GM10266 (cell line): ENCODE measurements around the gene IFITM10.

Experiments
- DNase-seq: peaks from one replicate; pipeline ENCODE4 v3.0.0; 2012; ENCODE audit errors: extremely low spot score
- CTCF ChIP-seq: IDR thresholded peaks from 2 replicates; pipeline ENCODE4 v1.5.1; 2012; ENCODE audit warnings: mild to moderate bottlenecking, low read depth; ENCODE audit not compliant: control insufficient read depth, insufficient read depth; ENCODE audit errors: missing control alignments

IFITM10 gene

GRCh38 chr11:1706634-1707400 lies 43.6 kb downstream of the IFITM10 start:
- no peak for TF ChIP-seq CTCF
- no peak for DNase-seq

DNA sequence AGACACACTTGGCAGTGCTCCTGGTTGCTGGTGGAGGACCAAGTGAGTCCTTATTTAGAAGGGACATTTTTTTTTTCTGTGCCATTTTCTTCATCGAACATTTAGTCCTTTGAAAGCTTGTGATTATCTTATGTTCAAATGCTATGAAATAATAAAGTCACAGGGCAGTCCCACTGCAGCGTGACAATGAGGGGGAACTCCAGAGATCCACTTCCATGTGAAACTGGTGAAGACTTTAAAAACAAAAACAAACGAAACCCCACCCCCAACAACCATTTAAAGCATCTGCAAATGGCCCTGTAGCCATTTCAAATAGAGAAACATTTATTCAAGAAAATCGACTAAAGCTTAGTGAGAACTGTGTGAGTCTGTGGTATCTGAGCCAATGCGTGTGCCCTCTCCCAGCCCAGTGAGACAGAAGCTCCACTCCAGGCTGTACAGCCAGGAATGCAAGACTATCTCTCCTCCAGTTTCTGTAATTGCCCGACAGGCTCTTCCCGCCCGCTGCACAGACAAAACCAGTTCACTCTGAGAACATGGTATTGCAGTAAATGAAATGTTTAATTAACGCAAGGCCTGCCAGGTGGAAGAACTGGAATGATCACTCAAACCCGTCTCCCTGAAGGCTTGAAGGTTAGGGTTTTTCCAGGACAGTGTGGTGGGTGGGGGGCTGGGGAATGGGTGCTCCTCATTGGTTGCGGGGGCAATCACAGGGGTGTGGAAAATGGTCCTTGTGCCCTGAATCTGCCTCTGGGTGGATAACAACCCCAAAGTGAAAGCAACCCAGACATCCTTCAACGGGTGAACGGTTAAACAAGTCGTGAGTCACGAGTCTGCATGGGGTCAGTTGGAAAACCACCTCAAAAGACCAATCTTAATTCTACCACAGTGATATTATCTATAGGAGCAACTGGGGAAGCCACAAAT lies 45.0 kb downstream of the IFITM10 start:
- DNase-seq, result no peak
- TF ChIP-seq CTCF, result no peak

- no peak for TF ChIP-seq CTCF
- no peak for DNase-seq
These were observed 47.2 kb downstream of the IFITM10 start for GRCh38 chr11:1703146-1703545.

- no peak for TF ChIP-seq CTCF
- DNase-seq, result no peak
These were observed 47.9 kb downstream of the IFITM10 start for GRCh38 chr11:1702506-1702905.

GRCh38 chr11:1701091-1701807 lies 49.1 kb downstream of the IFITM10 start:
- no peak for DNase-seq
- no peak for TF ChIP-seq CTCF

- no peak for TF ChIP-seq CTCF
- no peak for DNase-seq
These were observed 50.6 kb downstream of the IFITM10 start for GRCh38 chr11:1699771-1700170.
